Spleen (tissue), 11 donors: ENCODE data around the gene HSBP1L1. TPM values are rescaled to one million over a fixed set of nuclear protein-coding genes. Genes with fewer than 3 reads are reported as not detected.

ENCODE experiments used
- DNase-seq: peaks from one replicate; pipeline ENCODE4 v3.0.0-alpha.2; 2020
- H3K27ac ChIP-seq, 8 donors: fragments of 200-600 bp; sonication (generic) in 7 of 8; 1 replicate in 4 of 8; 2 replicates in 4 of 8; pipeline versions ENCODE4 v1.5.0 to v1.8.0; 2016 to 2021; ENCODE audit warnings: inconsistent platforms in 4 of 8, mild to moderate bottlenecking in 4 of 8, moderate library complexity in 1 of 8
- H3K27me3 ChIP-seq, 7 donors: fragments of 200-600 bp; sonication (generic) in 6 of 7; replicated peaks in 1 of 7; 1 replicate in 4 of 7; 2 replicates in 3 of 7; pipeline versions ENCODE4 v1.5.0 to v1.8.0; 2016 to 2021; ENCODE audit warnings: inconsistent platforms in 3 of 7, mild to moderate bottlenecking in 1 of 7
- H3K36me3 ChIP-seq, 6 donors: fragments of 200-600 bp; sonication (generic) in 5 of 6; 1 replicate in 4 of 6; 2 replicates in 2 of 6; pipeline versions ENCODE4 v1.5.0 to v1.8.0; 2016 to 2021; ENCODE audit warnings: inconsistent platforms in 2 of 6
- H3K4me1 ChIP-seq, 6 donors: fragments of 200-600 bp; sonication (generic) in 5 of 6; 1 replicate in 3 of 6; 2 replicates in 3 of 6; pipeline versions ENCODE4 v1.5.0 to v1.8.0; 2016 to 2021; ENCODE audit warnings: inconsistent platforms in 3 of 6
- H3K4me3 ChIP-seq, 8 donors: fragments of 200-600 bp; sonication (generic) in 7 of 8; 1 replicate in 4 of 8; 2 replicates in 4 of 8; pipeline versions ENCODE4 v1.5.0 to v1.8.0; 2016 to 2021; ENCODE audit warnings: inconsistent platforms in 4 of 8, mild to moderate bottlenecking in 4 of 8, moderate library complexity in 2 of 8
- H3K9me3 ChIP-seq, 8 donors: fragments of 200-600 bp; sonication (generic) in 7 of 8; 1 replicate in 4 of 8; 2 replicates in 4 of 8; pipeline versions ENCODE4 v1.5.0 to v1.8.0; 2016 to 2021; ENCODE audit warnings: inconsistent platforms in 4 of 8
- CTCF ChIP-seq, 11 experiments: fragments of 200-600 bp in 7 of 11; fragments of 450-650 bp in 4 of 11; sonication (generic) in 4 of 11; IDR thresholded peaks in 8 of 11; conservative IDR thresholded peaks in 3 of 11; 1 replicate in 7 of 11; 2 replicates in 4 of 11; pipeline versions ENCODE4 v1.4.0 to v1.8.0; 2016 to 2021; ENCODE audit warnings: antibody characterized with exemption in 11 of 11, inconsistent platforms in 4 of 11, mild to moderate bottlenecking in 1 of 11
- POLR2A ChIP-seq, 3 donors: fragments of 450-650 bp; IDR thresholded peaks; one replicate each; pipeline ENCODE4 v1.5.1; 2017; ENCODE audit warnings: antibody characterized with exemption in 3 of 3, mild to moderate bottlenecking in 1 of 3
- POLR2AphosphoS5 ChIP-seq, 3 donors: sonication (generic); formaldehyde crosslinking; IDR thresholded peaks; one replicate each; pipeline ENCODE4 v1.5.1; 2017; ENCODE audit warnings: antibody characterized with exemption in 3 of 3
- WGBS, 5 donors: extraction: QIAGEN DNeasy Blood & Tissue Kit in 3 of 5; methylation state at CpG; one replicate each; pipeline versions ENCODE4 v1.1.5 to v1.1.7; 2013 to 2018; 5-methylcytosine and 5-hydroxymethylcytosine counted together
- intact Hi-C: fragments of 100-400 bp; cut with DNase I; formaldehyde crosslinking; loops from one replicate; pipeline ENCODE4 v1.15.0; 2023; ENCODE audit warnings: low total_unique reads
- polyA plus RNA-seq, 3 donors: library from polyadenylated mRNA; stranded (reverse); fragments of 200-250 nt; gene quantifications; one replicate each; pipeline ENCODE4 v1.2.1, GENCODE V29; 2013
- total RNA-seq, 7 donors: library from RNA; depleted of rRNA in 3 of 7; stranded (reverse); fragments of >200 nt in 3 of 7; fragmentation: NEBNext Ultra II Directional in 4 of 7; extraction: Animal tissue kit (Norgen Biotek cat#: 25700) in 4 of 7; gene quantifications; one replicate each; pipeline versions ENCODE4 v1.1.0 to v1.2.1, GENCODE V29; 2016 to 2021
- donor health status: healthy with polysubstance abuse.
- donor health status: DM: no; HTN: no; CAD: no; lungs with moderate emphysema.
- donor health status: DM: no; HTN: no; CAD: no.
- donor health status: Bipolar disorder and iron deficiency.
- donor health status: healthy.
- donor health status: DM: no; HTN: no; CAD: no.
- donor health status: DM: yes; HTN: yes; CAD: no.

HSBP1L1 gene
- total and polyA plus RNA-seq, 10 donors: 10.0 to 36.4 (median 18.8) TPM

- no peak for DNase-seq
- 92 to 98% (median 96%) methylated on average over 18 of the region's 18 CpGs for WGBS, 5 donors
- H3K36me3 ChIP-seq: peaks cover 0 to 89% (median 62%) of the 10 kb centered on the region in 6 donors
Measured at GRCh38 chr18:79940126-79940813, 24.2 kb upstream of the HSBP1L1 start.

GRCh38 chr18:79940814-79941472, 23.5 kb upstream of the HSBP1L1 start:
- Histone ChIP-seq H3K36me3 (peaks cover 0 to 87% (median 56%) of the 10 kb centered on the region in 6 donors), H3K4me1 (peaks cover 4 to 53% (median 24%) of the 10 kb centered on the region in 6 donors), H3K27me3 (no peaks in the 10 kb centered on the region), H3K27ac (no peak overlapping the region), H3K4me3 (no peak overlapping the region), H3K9me3 (peaks cover 0 to 17% (median 9%) of the 10 kb centered on the region in 8 donors)
- TF ChIP-seq CTCF (IDR thresholded peaks at IDR 0.05 in 8 of 11, conservative IDR thresholded peaks at IDR 0.05 in 3 of 11): no peak
- no peak for TF ChIP-seq POLR2A (IDR thresholded peaks at IDR 0.05)
- no peak for TF ChIP-seq POLR2AphosphoS5 (IDR thresholded peaks at IDR 0.05)
- 83 to 93% (median 84%) methylated on average over 14 to 17 of the region's 17 CpGs for WGBS, 5 donors
- intact Hi-C loops: loop anchor here (10.0 kb wide), 1 partner anchor 256 kb away; no protein-coding TSS in a partner anchor
- peak; percentile 47 for DNase-seq

More at GRCh38 chr18:79940126-79940813, 24.2 kb upstream of the HSBP1L1 start:
- no peak overlapping the region for H3K27ac ChIP-seq
- no peaks in the 10 kb centered on the region for H3K27me3 ChIP-seq
- no peak overlapping the region for H3K4me3 ChIP-seq
- peaks cover 0 to 23% (median 15%) of the 10 kb centered on the region in 8 donors for H3K9me3 ChIP-seq
- TF ChIP-seq CTCF (IDR thresholded peaks at IDR 0.05 in 8 of 11, conservative IDR thresholded peaks at IDR 0.05 in 3 of 11): no peak
- no peak for TF ChIP-seq POLR2AphosphoS5 (IDR thresholded peaks at IDR 0.05)
- TF ChIP-seq POLR2A (IDR thresholded peaks at IDR 0.05): no peak
- H3K4me1 ChIP-seq: peaks cover 3 to 49% (median 19%) of the 10 kb centered on the region in 6 donors
- intact Hi-C loops: loop anchor here (10.0 kb wide), 1 partner anchor 255 kb away; no protein-coding TSS in a partner anchor

- intact Hi-C loops: loop anchor here (10.0 kb wide), 1 partner anchor 257 kb away; no protein-coding TSS in a partner anchor
- Histone ChIP-seq H3K27me3 (no peaks in the 10 kb centered on the region), H3K36me3 (peaks cover 0 to 87% (median 52%) of the 10 kb centered on the region in 6 donors), H3K9me3 (peaks cover 0 to 10% (median 3%) of the 10 kb centered on the region in 8 donors), H3K4me1 (peaks cover 9 to 60% (median 29%) of the 10 kb centered on the region in 6 donors), H3K4me3 (no peak overlapping the region), H3K27ac (no peak overlapping the region)
- peak; percentile 46 for DNase-seq
- 91 to 94% (median 93%) methylated on average over 16 of the region's 16 CpGs for WGBS, 5 donors
- TF ChIP-seq CTCF (IDR thresholded peaks at IDR 0.05 in 8 of 11, conservative IDR thresholded peaks at IDR 0.05 in 3 of 11): no peak
- no peak for TF ChIP-seq POLR2AphosphoS5 (IDR thresholded peaks at IDR 0.05)
- TF ChIP-seq POLR2A (IDR thresholded peaks at IDR 0.05): no peak
Measured at GRCh38 chr18:79941473-79942119, 22.8 kb upstream of the HSBP1L1 start.
